C4-2B (cell line): ENCODE data around the gene TNFRSF21.

Source experiments
- H3K27ac ChIP-seq: fragments of 450-650 bp; 2 replicates; pipeline ENCODE4 v1.5.1; 2017
- ZFX ChIP-seq: fragments of 450-650 bp; IDR thresholded peaks from 2 replicates; pipeline ENCODE4 v1.6.1; 2017
- TF ChIP-seq, protein P1 (sequence below): fragments of 450-650 bp; conservative IDR thresholded peaks from 2 replicates; pipeline ENCODE4 v1.5.1; 2017; ENCODE audit warnings: mild to moderate bottlenecking

Gene TNFRSF21

DNA sequence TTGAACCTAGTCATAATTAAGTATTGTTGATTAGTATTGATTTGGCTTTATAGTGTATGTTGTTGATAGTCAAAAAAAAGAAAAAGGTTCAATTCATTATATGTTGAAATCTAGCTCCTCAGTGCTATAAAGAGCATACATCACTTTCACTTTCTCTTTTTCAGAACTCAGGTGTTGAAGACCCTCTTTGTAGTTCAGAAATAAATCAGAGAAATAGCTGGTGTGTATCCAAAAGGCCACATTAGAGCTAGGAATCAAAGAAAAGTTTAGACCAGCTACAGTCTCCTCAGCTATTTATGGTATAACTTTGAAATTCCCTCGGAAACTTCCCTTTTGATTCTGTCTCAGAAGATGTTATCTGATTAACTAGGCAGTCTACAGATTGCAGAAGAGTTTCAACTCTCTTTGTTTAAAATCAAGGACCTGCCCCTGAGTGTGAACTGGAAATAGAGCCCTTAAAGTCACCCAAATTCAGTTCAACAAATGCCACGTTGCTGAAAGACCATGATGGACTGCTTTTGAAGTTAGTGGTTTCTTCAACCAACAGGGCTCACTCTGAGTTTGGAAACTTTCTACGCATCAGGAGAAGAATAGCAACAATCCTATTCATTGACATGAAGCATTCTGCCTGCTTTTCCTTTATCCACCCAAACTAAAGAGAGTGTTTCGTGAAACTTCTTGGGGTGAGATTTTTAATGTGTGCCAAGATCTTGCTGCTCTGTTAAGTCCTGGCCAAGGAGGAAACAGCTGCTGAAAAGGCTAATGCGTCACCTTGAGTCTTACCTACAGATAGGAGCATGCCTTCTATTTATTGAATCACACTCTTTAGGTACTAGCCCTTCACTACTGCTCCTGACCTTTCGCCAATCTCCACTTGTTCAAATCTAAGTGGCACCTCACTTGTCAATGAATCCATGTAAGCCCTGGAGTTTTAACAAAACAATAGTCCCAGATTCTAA lies 111.7 kb downstream of the TNFRSF21 start:
- no peak for TF ChIP-seq ZFX
- TF ChIP-seq, protein P1, sequence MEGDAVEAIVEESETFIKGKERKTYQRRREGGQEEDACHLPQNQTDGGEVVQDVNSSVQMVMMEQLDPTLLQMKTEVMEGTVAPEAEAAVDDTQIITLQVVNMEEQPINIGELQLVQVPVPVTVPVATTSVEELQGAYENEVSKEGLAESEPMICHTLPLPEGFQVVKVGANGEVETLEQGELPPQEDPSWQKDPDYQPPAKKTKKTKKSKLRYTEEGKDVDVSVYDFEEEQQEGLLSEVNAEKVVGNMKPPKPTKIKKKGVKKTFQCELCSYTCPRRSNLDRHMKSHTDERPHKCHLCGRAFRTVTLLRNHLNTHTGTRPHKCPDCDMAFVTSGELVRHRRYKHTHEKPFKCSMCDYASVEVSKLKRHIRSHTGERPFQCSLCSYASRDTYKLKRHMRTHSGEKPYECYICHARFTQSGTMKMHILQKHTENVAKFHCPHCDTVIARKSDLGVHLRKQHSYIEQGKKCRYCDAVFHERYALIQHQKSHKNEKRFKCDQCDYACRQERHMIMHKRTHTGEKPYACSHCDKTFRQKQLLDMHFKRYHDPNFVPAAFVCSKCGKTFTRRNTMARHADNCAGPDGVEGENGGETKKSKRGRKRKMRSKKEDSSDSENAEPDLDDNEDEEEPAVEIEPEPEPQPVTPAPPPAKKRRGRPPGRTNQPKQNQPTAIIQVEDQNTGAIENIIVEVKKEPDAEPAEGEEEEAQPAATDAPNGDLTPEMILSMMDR: no peak
- H3K27ac ChIP-seq: no peak overlapping the region

DNA sequence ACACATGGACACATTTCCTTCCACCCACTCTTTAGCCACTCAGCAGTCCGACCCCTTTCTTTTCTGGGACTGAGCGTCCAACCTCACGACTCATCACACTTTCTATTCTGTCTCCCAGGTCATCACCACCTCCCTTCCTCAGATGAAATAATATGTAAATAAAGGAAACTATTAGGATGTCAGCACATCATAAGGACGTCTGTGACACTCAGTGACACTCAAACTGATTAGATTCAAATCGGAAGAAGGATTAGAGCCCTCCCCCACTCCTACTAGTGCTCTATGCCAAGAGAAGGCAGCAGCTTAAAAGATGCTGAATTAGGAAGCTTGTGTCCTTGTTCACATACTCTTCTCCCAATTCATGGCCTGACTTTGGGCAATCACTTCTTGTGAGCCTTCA lies 113.6 kb downstream of the TNFRSF21 start:
- H3K27ac ChIP-seq: no peak overlapping the region
- TF ChIP-seq, protein P1: no peak
- TF ChIP-seq ZFX: no peak

GRCh38 chr6:47195011-47195650 lies 114.6 kb downstream of the TNFRSF21 start:
- H3K27ac ChIP-seq: no peak overlapping the region
- TF ChIP-seq ZFX: no peak
- TF ChIP-seq, protein P1: no peak

DNA sequence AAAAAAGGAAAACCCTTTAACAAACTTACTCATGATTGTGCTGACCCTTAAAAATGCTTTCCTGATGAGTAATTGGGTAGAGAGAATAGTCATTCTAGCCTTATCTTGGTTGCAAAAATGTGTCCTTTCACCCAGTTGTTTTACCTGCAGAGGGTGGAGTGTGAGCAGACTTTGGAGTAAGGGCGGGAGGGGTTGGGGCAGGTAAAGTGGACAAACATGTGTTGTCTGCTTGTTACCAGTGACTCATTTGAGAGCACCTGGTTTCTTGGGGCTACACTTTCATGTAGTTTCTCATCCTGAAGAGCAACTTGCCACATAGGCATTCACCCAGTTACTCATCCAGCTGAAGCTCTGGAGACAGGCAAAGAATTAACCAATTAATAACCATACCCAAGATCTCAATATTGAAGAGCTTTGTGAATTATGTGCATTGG lies 121.1 kb downstream of the TNFRSF21 start:
- TF ChIP-seq, protein P1: no peak
- TF ChIP-seq ZFX: no peak
- H3K27ac ChIP-seq: no peak overlapping the region

- no peak overlapping the region for H3K27ac ChIP-seq
- TF ChIP-seq, protein P1: no peak
- TF ChIP-seq ZFX: no peak
Measured at GRCh38 chr6:47187893-47188587, 121.7 kb downstream of the TNFRSF21 start.

DNA sequence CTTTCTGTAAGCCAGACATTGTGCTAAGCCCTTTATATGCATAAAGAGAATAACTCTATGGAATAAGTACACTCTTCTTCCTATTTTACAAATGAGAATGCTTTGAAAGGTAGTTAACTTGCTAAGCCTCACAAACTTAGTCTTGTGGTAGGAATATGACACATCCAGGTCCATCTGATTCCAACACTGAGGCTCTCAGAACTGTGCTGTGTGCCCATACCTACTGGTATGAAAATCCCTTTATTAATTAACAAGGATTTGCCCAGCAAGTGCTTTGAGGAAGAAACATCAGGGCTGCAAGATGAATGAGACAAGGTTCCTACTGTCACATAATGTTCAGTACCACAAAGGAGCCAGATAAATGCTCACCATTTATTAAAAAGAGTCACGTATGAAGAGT lies 122.6 kb downstream of the TNFRSF21 start:
- no peak overlapping the region for H3K27ac ChIP-seq
- TF ChIP-seq ZFX: no peak
- TF ChIP-seq, protein P1: no peak
